IPS-15b (cell line): ENCODE results near the gene RNASE4.
"Not testable (repeated sequence)": the region's sequence is repeated elsewhere in the genome, so short reads cannot be mapped to it uniquely, and the experiment has no call there.

Source experiments
- H3K27me3 ChIP-seq: one replicate; pipeline ENCODE4 v1.6.1; 2013; ENCODE audit warnings: low read length; ENCODE audit not compliant: control insufficient read depth, insufficient read depth
- H3K36me3 ChIP-seq: one replicate; pipeline ENCODE4 v1.6.1; 2013; ENCODE audit warnings: low read length; ENCODE audit not compliant: control insufficient read depth, insufficient read depth
- H3K4me1 ChIP-seq: one replicate; pipeline ENCODE4 v1.6.1; 2013; ENCODE audit warnings: mild to moderate bottlenecking, low read length; ENCODE audit not compliant: control insufficient read depth, insufficient read depth
- H3K4me3 ChIP-seq: one replicate; pipeline ENCODE4 v1.5.1; 2013; ENCODE audit warnings: low read depth, low read length
- H3K9ac ChIP-seq: one replicate; pipeline ENCODE4 v1.6.1; 2013; ENCODE audit warnings: low read depth, mild to moderate bottlenecking, low read length
- H3K9me3 ChIP-seq: one replicate; pipeline ENCODE4 v1.6.1; 2013; ENCODE audit warnings: mild to moderate bottlenecking, low read length; ENCODE audit not compliant: control insufficient read depth, insufficient read depth

RNASE4 gene

GRCh38 chr14:20711685-20712084 lies 27.3 kb downstream of the RNASE4 start:
- H3K9ac ChIP-seq, result no peak overlapping the region
- no peaks in the 10 kb centered on the region for H3K4me1 ChIP-seq
- H3K9me3 ChIP-seq, result no peaks in the 10 kb centered on the region
- no peak overlapping the region for H3K4me3 ChIP-seq
- H3K27me3 ChIP-seq, result no peaks in the 10 kb centered on the region
- no peaks in the 10 kb centered on the region for H3K36me3 ChIP-seq

DNA sequence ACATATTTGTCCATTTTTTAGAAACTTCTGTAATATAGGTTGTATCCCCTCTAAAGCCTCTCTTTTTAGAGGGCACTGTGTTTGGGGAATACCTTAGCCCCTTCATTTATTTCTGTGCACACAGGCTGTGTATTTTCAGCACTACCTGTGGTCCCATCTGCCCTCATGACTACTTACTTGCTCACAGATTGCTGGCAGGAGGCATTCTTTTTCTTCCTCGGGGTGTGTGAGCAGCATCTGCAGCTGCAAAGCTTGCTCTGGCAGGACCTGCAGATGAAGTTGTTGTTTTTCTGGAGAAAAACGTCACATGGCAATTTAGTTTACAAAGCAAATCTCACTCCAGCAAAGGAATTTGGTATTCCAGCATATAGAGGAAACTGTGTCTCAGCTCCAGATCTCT lies 28.5 kb downstream of the RNASE4 start:
- Histone ChIP-seq H3K4me3 (no peak overlapping the region), H3K9me3 (no peaks in the 10 kb centered on the region), H3K4me1 (no peaks in the 10 kb centered on the region), H3K27me3 (no peaks in the 10 kb centered on the region), H3K36me3 (no peaks in the 10 kb centered on the region), H3K9ac (no peak overlapping the region)

DNA sequence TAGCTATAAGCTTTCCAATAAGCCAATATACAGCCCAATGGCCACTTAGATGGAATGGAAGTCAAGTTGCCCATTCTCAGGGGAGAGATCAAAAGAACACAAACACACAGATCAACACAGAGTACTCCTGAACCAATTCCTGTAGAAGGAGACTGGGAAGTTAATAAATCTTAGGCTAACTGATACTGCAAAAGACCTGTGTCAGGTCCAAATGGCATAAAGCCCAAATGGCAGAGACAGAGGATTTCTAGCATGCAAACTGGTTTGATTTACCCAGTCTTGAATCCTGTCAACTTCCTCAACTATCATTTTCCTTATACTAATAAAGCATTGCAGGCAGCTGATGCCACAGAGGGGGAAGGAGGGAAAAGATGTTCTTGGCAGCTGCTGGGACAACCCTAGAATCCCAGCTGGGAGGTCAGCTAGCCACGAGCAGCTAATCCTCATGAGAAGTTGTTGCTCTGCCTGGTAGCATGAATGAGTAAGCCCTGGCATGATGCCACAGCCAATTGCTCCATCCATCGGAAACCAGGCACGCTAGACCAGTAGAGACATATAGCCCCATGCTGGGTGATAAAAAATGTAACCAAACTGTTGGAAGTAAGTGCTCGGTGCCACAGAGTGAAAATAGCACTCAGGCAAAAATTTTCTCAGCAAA lies 30.4 kb downstream of the RNASE4 start:
- no peaks in the 10 kb centered on the region for H3K4me1 ChIP-seq
- H3K4me3 ChIP-seq, result no peak overlapping the region
- no peaks in the 10 kb centered on the region for H3K27me3 ChIP-seq
- H3K9me3 ChIP-seq, result no peaks in the 10 kb centered on the region
- H3K9ac ChIP-seq, result no peak overlapping the region
- no peaks in the 10 kb centered on the region for H3K36me3 ChIP-seq

GRCh38 chr14:20719777-20720176 lies 35.4 kb downstream of the RNASE4 start:
- Histone ChIP-seq H3K4me3 (no peak overlapping the region), H3K36me3 (no peaks in the 10 kb centered on the region), H3K4me1 (no peaks in the 10 kb centered on the region), H3K9ac (no peak overlapping the region), H3K9me3 (no peaks in the 10 kb centered on the region), H3K27me3 (no peaks in the 10 kb centered on the region)

DNA sequence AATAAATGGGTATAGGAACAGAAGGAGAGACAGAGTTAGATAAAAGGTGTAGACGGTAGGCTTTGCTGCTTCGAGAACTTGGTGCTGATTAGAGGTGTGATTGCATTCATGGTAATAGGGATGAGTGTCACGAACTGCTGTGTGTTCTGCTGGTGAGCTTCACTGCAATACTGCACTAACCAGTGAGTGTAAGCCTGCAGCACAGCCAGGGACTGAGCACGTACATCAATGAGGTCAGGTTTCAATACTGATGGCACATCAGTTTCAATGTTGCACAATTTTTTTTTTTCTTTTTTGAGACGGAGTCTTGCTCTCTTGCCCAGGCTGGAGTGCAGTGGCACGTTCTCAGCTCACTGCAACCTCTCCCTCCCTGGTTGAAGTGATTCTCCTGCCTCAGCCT lies 36.4 kb downstream of the RNASE4 start:
- Histone ChIP-seq H3K27me3 (no peaks in the 10 kb centered on the region), H3K9me3 (no peaks in the 10 kb centered on the region), H3K36me3 (no peaks in the 10 kb centered on the region), H3K4me3 (no peak overlapping the region), H3K4me1 (no peaks in the 10 kb centered on the region), H3K9ac (no peak overlapping the region)

DNA sequence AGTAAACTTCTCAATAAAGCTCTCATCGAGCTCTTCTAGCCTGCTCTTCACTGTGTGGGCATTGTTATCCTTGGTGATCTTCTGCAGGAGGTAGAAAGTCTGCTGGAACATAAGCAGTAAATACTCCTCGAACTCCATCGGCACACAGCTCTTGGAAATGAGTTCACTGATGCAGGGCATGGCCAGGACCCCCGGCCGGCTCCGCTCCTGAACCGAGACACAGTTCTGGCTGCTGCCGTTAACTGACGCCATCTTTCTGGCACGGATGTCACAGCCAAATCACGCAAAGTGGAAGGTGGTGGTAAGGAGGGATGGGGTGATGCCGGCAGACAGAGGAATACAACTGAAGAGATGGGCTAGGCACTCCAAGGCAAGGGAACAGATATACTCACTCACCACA lies 37.7 kb downstream of the RNASE4 start:
- no peaks in the 10 kb centered on the region for H3K4me1 ChIP-seq
- no peak overlapping the region for H3K9ac ChIP-seq
- no peak overlapping the region for H3K4me3 ChIP-seq
- no peaks in the 10 kb centered on the region for H3K27me3 ChIP-seq
- H3K36me3 ChIP-seq, result no peaks in the 10 kb centered on the region
- no peaks in the 10 kb centered on the region for H3K9me3 ChIP-seq

DNA sequence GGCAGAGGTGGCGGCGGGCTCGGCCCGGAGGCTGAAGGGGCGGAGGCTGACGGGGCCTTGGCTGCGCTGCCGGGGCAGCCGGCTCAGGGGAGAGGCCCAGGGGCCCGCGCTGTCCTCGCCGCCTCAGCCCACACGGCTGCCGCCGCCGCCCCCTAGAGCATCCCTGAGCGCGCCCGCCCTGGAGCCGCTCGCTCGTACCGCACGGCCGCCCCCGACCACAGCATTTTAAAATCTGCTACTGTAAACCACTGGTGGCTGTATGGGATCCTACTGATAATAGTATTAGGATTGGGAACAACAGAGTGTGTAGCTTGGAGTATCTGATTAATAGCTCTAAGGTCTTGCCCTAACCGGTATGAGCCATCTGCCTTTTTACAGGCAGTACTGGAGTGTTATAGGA lies 39.1 kb downstream of the RNASE4 start:
- no peaks in the 10 kb centered on the region for H3K36me3 ChIP-seq
- H3K4me3 ChIP-seq, result no peak overlapping the region
- no peaks in the 10 kb centered on the region for H3K9me3 ChIP-seq
- no peak overlapping the region for H3K9ac ChIP-seq
- H3K27me3 ChIP-seq, result no peaks in the 10 kb centered on the region
- no peaks in the 10 kb centered on the region for H3K4me1 ChIP-seq

GRCh38 chr14:20726121-20726520 lies 41.8 kb downstream of the RNASE4 start:
- not testable (repeated sequence) for H3K4me3 ChIP-seq, H3K36me3 ChIP-seq, H3K9ac ChIP-seq, H3K27me3 ChIP-seq, H3K4me1 ChIP-seq, H3K9me3 ChIP-seq

GRCh38 chr14:20726531-20726930 lies 42.2 kb downstream of the RNASE4 start:
- no peaks in the 10 kb centered on the region for H3K4me1 ChIP-seq
- no peak overlapping the region for H3K9ac ChIP-seq
- no peaks in the 10 kb centered on the region for H3K36me3 ChIP-seq
- H3K4me3 ChIP-seq, result no peak overlapping the region
- no peaks in the 10 kb centered on the region for H3K9me3 ChIP-seq
- H3K27me3 ChIP-seq, result peaks cover 4% of the 10 kb centered on the region

DNA sequence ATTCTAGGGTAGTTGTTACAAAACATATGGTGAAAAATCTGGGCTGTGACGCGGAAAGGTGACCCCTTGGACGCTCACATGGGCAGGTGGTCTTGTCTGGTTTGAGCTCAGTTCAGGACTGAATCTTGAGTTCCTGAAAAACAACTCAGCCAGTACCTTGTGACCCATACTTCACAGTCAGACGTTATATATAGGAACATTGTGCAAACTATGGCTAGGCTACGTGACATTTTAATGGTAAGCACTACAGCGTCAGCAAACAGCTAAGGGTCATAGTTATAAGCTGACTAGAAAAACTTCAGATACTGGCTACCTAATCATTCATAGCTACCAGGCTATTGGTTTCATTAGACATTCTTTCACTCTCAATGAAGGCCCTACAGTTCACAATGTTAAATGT lies 46.5 kb downstream of the RNASE4 start:
- no peaks in the 10 kb centered on the region for H3K36me3 ChIP-seq
- H3K4me3 ChIP-seq, result no peak overlapping the region
- H3K9me3 ChIP-seq, result no peaks in the 10 kb centered on the region
- H3K27me3 ChIP-seq, result peaks cover 18% of the 10 kb centered on the region
- no peak overlapping the region for H3K9ac ChIP-seq
- no peaks in the 10 kb centered on the region for H3K4me1 ChIP-seq

DNA sequence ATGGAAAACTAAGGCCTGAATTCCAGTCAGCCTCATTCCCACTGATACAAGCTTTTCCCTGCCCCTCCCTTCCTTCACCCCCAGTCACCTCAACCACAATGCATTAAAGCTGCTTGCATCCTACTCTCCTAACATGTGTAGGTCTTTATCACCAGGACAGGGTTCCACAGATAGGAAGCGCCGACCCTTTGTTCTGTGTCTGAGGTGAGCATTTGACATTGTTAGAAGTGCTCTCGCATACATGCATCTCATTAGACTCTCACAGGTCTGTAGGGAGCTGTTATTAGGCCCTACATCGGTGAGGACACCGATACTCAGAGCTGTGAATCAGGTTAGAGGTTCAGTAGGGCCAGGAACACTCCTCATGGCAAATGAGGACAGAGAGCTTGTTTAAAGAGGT lies 48.1 kb downstream of the RNASE4 start:
- Histone ChIP-seq H3K4me3 (no peak overlapping the region), H3K9ac (no peak overlapping the region), H3K9me3 (no peaks in the 10 kb centered on the region), H3K27me3 (peaks cover 18% of the 10 kb centered on the region), H3K36me3 (no peaks in the 10 kb centered on the region), H3K4me1 (no peaks in the 10 kb centered on the region)

DNA sequence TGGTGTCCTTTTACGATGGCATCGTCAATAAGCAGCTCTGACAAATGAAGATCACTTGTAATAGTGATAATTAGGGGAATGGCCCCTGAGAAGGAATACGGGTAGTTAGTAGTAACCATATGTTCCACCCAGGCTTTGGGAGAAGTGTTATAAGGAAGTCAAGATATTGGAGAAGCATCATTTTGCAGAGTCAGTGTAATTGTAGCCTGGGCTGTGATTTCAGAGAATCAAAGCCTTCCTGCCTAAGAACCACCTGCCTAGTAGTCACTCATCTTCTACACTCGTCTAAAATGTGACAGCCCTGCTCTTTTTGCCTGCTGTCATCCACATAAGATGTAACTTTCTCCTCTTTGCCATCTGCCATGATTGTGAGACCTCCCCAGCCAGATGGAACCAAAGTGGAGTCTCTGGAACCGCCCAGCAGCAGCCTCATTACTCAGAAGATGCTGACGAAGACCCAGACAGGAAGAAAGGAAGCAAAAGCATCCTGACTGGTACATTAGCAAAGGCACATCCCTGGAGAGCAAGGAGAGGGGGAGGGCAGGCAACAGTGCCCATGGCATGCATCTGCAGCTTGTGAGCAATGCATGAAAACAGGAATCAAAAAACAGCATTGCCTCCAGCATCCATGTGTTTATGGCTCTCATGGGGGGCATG lies 48.7 kb downstream of the RNASE4 start:
- H3K4me3 ChIP-seq, result no peak overlapping the region
- H3K9me3 ChIP-seq, result no peaks in the 10 kb centered on the region
- no peaks in the 10 kb centered on the region for H3K36me3 ChIP-seq
- H3K9ac ChIP-seq, result no peak overlapping the region
- peaks cover 18% of the 10 kb centered on the region for H3K27me3 ChIP-seq
- H3K4me1 ChIP-seq, result no peaks in the 10 kb centered on the region
